ENCODE results near the gene CLGN.

The CLGN gene

DNA sequence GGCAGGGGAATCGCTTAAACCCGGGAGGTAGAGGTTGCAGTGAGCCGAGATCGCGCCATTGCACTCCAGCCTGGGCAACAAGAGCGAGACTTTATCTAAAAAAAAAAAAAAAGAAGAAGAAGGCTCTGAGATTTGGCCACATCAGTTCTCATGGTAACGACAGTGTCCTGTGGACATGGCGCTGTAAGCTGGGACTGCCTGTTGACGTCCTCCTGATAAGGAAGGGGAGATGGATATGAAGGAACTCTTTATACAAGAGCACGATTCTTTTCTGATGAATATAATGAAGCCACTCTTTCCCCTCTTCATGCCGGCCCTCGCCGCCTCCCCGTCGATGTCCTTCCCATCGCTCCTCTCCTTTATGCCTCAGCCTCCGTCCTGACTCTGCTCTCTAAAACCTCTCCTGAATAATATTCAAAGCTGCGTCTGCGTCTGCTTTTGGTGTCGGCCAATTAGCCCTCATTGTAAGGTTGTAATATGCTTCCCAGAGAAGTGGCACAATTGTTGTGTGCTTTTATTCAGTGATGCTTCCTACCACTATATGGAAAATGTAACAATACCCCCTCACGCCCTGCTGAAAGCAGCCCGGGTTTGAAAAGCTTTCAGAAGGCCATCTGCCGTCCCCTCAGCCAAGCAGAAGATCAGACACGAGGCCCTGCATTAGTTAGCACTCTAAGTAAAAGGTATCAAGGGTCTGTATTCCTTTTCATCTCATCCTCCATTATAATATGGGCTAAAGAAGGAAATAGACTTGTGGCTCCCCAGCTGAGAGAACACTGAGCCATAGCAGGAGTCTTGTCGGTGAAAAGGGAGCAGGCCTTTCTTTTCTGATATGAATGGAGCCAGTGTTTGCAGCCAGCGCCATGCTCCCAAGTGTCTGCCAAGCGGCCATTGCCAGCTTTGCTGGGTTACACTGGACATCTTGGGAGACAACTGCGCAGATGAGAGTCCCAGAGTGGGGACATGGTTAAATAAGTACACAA lies 76.1 kb downstream of the CLGN start:
- no peaks in the 10 kb centered on the region for H3K27me3 ChIP-seq (ENCODE audit: insufficient read depth, low read length)
- H3K9ac ChIP-seq (ENCODE audit: low read length), result no peak overlapping the region
- TF ChIP-seq EZH2 (IDR thresholded peaks at IDR 0.05; ENCODE audit: borderline replicate concordance, low read length), result no peak
- TF ChIP-seq, protein P1, sequence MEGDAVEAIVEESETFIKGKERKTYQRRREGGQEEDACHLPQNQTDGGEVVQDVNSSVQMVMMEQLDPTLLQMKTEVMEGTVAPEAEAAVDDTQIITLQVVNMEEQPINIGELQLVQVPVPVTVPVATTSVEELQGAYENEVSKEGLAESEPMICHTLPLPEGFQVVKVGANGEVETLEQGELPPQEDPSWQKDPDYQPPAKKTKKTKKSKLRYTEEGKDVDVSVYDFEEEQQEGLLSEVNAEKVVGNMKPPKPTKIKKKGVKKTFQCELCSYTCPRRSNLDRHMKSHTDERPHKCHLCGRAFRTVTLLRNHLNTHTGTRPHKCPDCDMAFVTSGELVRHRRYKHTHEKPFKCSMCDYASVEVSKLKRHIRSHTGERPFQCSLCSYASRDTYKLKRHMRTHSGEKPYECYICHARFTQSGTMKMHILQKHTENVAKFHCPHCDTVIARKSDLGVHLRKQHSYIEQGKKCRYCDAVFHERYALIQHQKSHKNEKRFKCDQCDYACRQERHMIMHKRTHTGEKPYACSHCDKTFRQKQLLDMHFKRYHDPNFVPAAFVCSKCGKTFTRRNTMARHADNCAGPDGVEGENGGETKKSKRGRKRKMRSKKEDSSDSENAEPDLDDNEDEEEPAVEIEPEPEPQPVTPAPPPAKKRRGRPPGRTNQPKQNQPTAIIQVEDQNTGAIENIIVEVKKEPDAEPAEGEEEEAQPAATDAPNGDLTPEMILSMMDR (IDR thresholded peaks at IDR 0.05; ENCODE audit: low read length), result no peak
- no peaks in the 10 kb centered on the region for H3K9me3 ChIP-seq (ENCODE audit: low read length)
- no peaks in the 10 kb centered on the region for H4K20me1 ChIP-seq (ENCODE audit: insufficient read depth, low read length)
- no peak overlapping the region for H3K4me2 ChIP-seq (ENCODE audit: low read length)
- H2AFZ ChIP-seq (ENCODE audit: low read length), result no peak overlapping the region
- H3K9me2 ChIP-seq (ENCODE audit: low read depth, low read length), result no peaks in the 10 kb centered on the region
- no peak overlapping the region for H3K27ac ChIP-seq (ENCODE audit: low read depth, low read length, poor library complexity, severe bottlenecking)
- no peaks in the 10 kb centered on the region for H3K79me2 ChIP-seq (ENCODE audit: insufficient read depth, low read length)
- H3K4me3 ChIP-seq (ENCODE audit: low read depth, low read length, poor library complexity, severe bottlenecking), result no peak overlapping the region
- no peaks in the 10 kb centered on the region; the same call in 1 of the 2 replicates for H3F3A ChIP-seq (ENCODE audit: insufficient read depth, low read length)
- no peaks in the 10 kb centered on the region for H3K36me3 ChIP-seq (ENCODE audit: insufficient read depth, low read length)
- no peaks in the 10 kb centered on the region for H3K4me1 ChIP-seq (ENCODE audit: insufficient read depth, low read length, severe bottlenecking)

DNA sequence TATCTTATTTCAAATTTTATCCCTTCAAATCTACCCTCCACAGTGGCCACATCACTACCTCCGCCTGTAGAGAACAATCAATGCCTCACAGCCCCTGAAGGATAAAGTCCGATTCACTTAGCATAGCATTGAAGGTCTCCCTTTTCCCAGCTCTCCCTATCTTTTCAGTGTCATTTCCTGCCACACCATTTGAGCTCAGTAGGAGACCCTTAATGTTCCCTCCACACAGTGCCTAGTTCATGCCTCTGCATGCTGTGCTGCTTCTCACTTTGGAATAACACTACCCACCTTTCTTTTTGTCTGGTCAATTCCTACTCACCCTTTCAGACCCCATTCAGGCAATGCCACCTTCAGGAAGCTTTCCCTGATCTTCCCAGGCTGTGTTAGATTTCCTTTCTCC lies 77.6 kb downstream of the CLGN start:
- no peak overlapping the region for H3K4me2 ChIP-seq (ENCODE audit: low read length)
- H3K27ac ChIP-seq (ENCODE audit: low read depth, low read length, poor library complexity, severe bottlenecking), result no peak overlapping the region
- no peaks in the 10 kb centered on the region for H3K4me1 ChIP-seq (ENCODE audit: insufficient read depth, low read length, severe bottlenecking)
- H3K27me3 ChIP-seq (ENCODE audit: insufficient read depth, low read length), result no peaks in the 10 kb centered on the region
- no peaks in the 10 kb centered on the region for H3K36me3 ChIP-seq (ENCODE audit: insufficient read depth, low read length)
- H3K79me2 ChIP-seq (ENCODE audit: insufficient read depth, low read length), result no peaks in the 10 kb centered on the region
- no peak overlapping the region for H3K4me3 ChIP-seq (ENCODE audit: low read depth, low read length, poor library complexity, severe bottlenecking)
- TF ChIP-seq, protein P1 (IDR thresholded peaks at IDR 0.05; ENCODE audit: low read length), result no peak
- TF ChIP-seq EZH2 (IDR thresholded peaks at IDR 0.05; ENCODE audit: borderline replicate concordance, low read length), result no peak
- no peaks in the 10 kb centered on the region for H3K9me2 ChIP-seq (ENCODE audit: low read depth, low read length)
- H3K9me3 ChIP-seq (ENCODE audit: low read length), result no peaks in the 10 kb centered on the region
- H4K20me1 ChIP-seq (ENCODE audit: insufficient read depth, low read length), result no peaks in the 10 kb centered on the region
- no peak overlapping the region for H2AFZ ChIP-seq (ENCODE audit: low read length)
- no peak overlapping the region for H3K9ac ChIP-seq (ENCODE audit: low read length)
- no peaks in the 10 kb centered on the region; the same call in 1 of the 2 replicates for H3F3A ChIP-seq (ENCODE audit: insufficient read depth, low read length)

DNA sequence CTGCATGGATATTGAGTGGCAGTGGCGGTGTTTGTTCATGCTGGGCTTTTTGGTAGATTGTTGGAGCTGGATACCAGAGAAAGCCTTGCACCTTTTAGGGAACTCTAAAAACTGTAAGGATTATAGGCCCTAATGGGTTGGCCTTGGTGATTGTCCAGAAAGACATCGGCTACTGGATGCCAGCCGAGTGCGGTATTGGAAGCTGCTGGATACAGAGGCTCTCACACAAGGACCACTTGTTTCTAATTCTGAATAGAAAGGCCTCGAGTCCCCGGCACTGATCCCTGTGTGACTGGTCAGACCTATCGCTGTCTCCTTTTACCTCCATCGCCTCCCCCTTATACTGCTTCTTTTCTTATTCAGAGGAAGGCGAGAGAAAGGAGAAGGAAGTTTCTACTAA lies 81.3 kb downstream of the CLGN start:
- TF ChIP-seq EZH2 (IDR thresholded peaks at IDR 0.05; ENCODE audit: borderline replicate concordance, low read length), result no peak
- TF ChIP-seq, protein P1 (IDR thresholded peaks at IDR 0.05; ENCODE audit: low read length), result no peak
- Histone ChIP-seq H3K27ac (ENCODE audit: low read depth, low read length, poor library complexity, severe bottlenecking) (no peak overlapping the region), H3K27me3 (ENCODE audit: insufficient read depth, low read length) (no peaks in the 10 kb centered on the region), H3K4me2 (ENCODE audit: low read length) (no peak overlapping the region), H2AFZ (ENCODE audit: low read length) (no peak overlapping the region), H3K4me3 (ENCODE audit: low read depth, low read length, poor library complexity, severe bottlenecking) (no peak overlapping the region), H3K4me1 (ENCODE audit: insufficient read depth, low read length, severe bottlenecking) (no peaks in the 10 kb centered on the region), H3K9ac (ENCODE audit: low read length) (no peak overlapping the region), H3K36me3 (ENCODE audit: insufficient read depth, low read length) (no peaks in the 10 kb centered on the region), H3K79me2 (ENCODE audit: insufficient read depth, low read length) (no peaks in the 10 kb centered on the region), H4K20me1 (ENCODE audit: insufficient read depth, low read length) (no peaks in the 10 kb centered on the region), H3K9me2 (ENCODE audit: low read depth, low read length) (no peaks in the 10 kb centered on the region), H3K9me3 (ENCODE audit: low read length) (no peaks in the 10 kb centered on the region), H3F3A (ENCODE audit: insufficient read depth, low read length) (no peaks in the 10 kb centered on the region)
